Measurements from ENCODE around the gene QRFP. TPM values are rescaled to one million over a fixed set of nuclear protein-coding genes. Genes with fewer than 3 reads are reported as not detected.

QRFP gene
- total RNA-seq, 1 donor from 2014 or later, result not detected

GRCh38 chr9:130920233-130920632 lies 23.6 kb upstream of the QRFP start:
- Histone ChIP-seq H3K4me1 (no peaks in the 10 kb centered on the region), H3K36me3 (no peaks in the 10 kb centered on the region), H3K27me3 (no peaks in the 10 kb centered on the region), H3K4me3 (no peak overlapping the region), H3K9me3 (no peaks in the 10 kb centered on the region), H3K27ac (no peak overlapping the region)
- intact Hi-C loops (cut with DNase I), result no loop called here
- no peak for TF ChIP-seq CTCF (IDR thresholded peaks at IDR 0.05)
- no peak for DNase-seq (ENCODE audit: low spot score in 2 of 2)

GRCh38 chr9:130919559-130920145 lies 23.0 kb upstream of the QRFP start:
- intact Hi-C loops (cut with DNase I), result no loop called here
- H3K36me3 ChIP-seq, result no peaks in the 10 kb centered on the region
- H3K9me3 ChIP-seq, result no peaks in the 10 kb centered on the region
- no peak for TF ChIP-seq CTCF (IDR thresholded peaks at IDR 0.05)
- no peaks in the 10 kb centered on the region for H3K4me1 ChIP-seq
- DNase-seq (ENCODE audit: low spot score in 2 of 2), result no peak
- H3K27me3 ChIP-seq, result no peaks in the 10 kb centered on the region
- no peak overlapping the region for H3K27ac ChIP-seq
- no peak overlapping the region for H3K4me3 ChIP-seq

GRCh38 chr9:130918826-130919558 lies 22.4 kb upstream of the QRFP start:
- H3K27ac ChIP-seq, result no peak overlapping the region
- H3K36me3 ChIP-seq, result no peaks in the 10 kb centered on the region
- no peak for DNase-seq (ENCODE audit: low spot score in 2 of 2)
- no peaks in the 10 kb centered on the region for H3K4me1 ChIP-seq
- H3K9me3 ChIP-seq, result no peaks in the 10 kb centered on the region
- intact Hi-C loops (cut with DNase I), result no loop called here
- no peaks in the 10 kb centered on the region for H3K27me3 ChIP-seq
- no peak for TF ChIP-seq CTCF (IDR thresholded peaks at IDR 0.05)
- H3K4me3 ChIP-seq, result no peak overlapping the region

GRCh38 chr9:130918101-130918825 lies 21.7 kb upstream of the QRFP start:
- no peak overlapping the region for H3K4me3 ChIP-seq
- no peaks in the 10 kb centered on the region for H3K9me3 ChIP-seq
- TF ChIP-seq CTCF (IDR thresholded peaks at IDR 0.05), result no peak
- no peaks in the 10 kb centered on the region for H3K4me1 ChIP-seq
- H3K27me3 ChIP-seq, result no peaks in the 10 kb centered on the region
- no peak overlapping the region for H3K27ac ChIP-seq
- H3K36me3 ChIP-seq, result no peaks in the 10 kb centered on the region
- intact Hi-C loops (cut with DNase I), result no loop called here
- no peak for DNase-seq (ENCODE audit: low spot score in 2 of 2)

- Histone ChIP-seq H3K36me3 (no peaks in the 10 kb centered on the region), H3K27ac (no peak overlapping the region), H3K27me3 (no peaks in the 10 kb centered on the region), H3K4me3 (no peak overlapping the region), H3K4me1 (peaks cover 0 to 9% of the 10 kb centered on the region in 2 donors), H3K9me3 (no peaks in the 10 kb centered on the region)
- TF ChIP-seq CTCF (IDR thresholded peaks at IDR 0.05), result no peak
- intact Hi-C loops (cut with DNase I), result no loop called here
- no peak for DNase-seq (ENCODE audit: low spot score in 2 of 2)
Observed at GRCh38 chr9:130917168-130917960, 20.8 kb upstream of the QRFP start.

All from ascending aorta (tissue), 2 donors.